Globus pallidus (tissue), 1 donor: ENCODE results near the gene SLC6A6.
"Not testable (repeated sequence)": the region's sequence is repeated elsewhere in the genome, so short reads cannot be mapped to it uniquely, and the experiment has no call there.

Experiments used
- DNase-seq: peaks from one replicate; pipeline ENCODE4 v3.0.0-alpha.2; 2015; ENCODE audit warnings: low spot score

Gene SLC6A6

DNA sequence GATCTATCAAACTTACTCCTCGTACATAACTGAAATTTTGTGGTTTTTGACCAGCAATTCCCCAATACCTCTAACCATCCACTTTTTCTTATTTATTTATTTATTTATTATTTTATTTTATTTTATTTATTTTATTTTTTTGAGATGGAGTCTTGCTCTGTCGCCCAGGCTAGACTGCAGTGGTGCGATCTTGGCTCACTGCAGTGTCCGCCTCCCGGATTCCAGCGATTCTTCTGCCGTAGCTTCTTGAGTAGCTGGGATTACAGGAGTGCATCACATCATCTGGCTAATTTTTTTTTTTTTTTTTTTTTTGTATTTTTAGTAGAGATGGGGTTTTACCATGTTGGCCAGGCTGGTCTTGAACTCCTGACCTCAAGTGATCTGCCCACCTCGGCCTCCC, 35.3 kb downstream of the SLC6A6 start:
- not testable (repeated sequence) for DNase-seq

GRCh38 chr3:14438262-14438661, 35.9 kb downstream of the SLC6A6 start:
- no peak for DNase-seq

- DNase-seq: no peak
These were observed 36.5 kb downstream of the SLC6A6 start for GRCh38 chr3:14438929-14439328.

DNA sequence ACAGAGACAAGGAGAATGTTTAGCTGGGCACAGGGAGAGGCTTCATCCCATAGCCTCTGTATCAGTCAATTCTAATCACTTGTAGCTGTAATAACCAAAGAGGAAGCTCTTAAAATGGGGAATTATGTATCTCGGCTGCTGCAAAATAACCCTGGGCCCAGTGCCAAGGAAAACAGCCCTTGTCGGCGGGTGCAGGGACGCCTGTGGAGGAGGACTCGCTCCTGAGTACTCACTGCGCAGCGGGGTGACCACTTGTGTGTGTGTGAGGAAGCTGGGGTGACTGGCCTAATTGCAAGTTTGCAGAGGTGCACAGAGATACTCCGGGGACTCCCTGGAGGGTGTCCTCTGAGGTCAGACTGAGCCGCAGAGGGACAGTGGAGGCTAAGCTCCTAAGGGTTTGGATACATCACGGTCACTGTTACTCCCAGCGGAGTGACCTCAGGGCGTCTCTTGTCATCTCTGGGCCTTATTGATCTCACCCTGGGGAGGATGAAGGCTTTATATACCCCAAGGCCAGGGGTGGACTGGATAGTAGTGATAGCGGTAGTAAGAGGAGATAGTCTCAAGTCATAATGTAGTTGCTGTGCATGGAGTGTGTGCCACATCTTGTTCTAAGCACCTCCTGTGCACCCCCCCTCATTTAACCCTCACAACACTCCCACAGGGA, 37.2 kb downstream of the SLC6A6 start:
- no peak for DNase-seq

GRCh38 chr3:14440168-14440518, 37.7 kb downstream of the SLC6A6 start:
- no peak for DNase-seq

DNA sequence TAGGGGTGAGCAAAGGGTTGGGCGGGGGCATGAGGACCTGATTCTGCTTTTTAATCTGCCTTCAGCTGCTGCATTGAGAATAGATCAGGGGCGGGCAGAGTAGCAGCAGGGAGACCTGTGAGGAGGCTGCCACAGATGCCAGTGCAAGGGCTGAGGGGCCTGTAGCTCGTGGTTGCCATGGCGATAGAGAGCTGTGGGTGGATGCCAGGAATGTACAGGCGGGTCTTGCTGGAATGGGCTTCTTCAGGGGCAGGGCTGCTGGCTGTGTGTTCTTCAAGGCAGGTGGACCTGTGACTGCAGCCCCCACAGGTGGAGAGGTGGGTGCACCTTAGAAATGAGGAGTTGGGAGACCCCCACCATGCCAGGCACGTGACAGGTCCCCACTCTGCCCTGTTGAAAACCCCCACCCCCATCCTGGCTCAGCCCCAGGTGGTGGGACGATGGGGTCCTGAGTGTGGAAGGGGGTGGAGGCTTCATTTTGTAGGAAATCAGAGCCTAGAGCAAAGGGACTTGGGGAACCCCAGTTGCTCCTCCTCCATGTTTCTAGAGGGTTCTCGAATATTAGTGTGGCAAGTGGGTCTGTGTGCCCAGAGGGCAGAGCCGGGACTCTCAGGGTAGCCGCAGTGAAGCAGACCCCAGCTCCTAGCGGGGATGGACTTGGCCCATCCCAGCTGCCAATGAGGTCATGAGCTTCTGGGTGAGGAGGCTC, 38.3 kb downstream of the SLC6A6 start:
- no peak for DNase-seq

- DNase-seq: no peak
These were observed 39.0 kb downstream of the SLC6A6 start for GRCh38 chr3:14441240-14441919.

GRCh38 chr3:14441920-14442300, 39.5 kb downstream of the SLC6A6 start:
- DNase-seq: no peak

GRCh38 chr3:14444380-14444779, 42.0 kb downstream of the SLC6A6 start:
- no peak for DNase-seq

DNA sequence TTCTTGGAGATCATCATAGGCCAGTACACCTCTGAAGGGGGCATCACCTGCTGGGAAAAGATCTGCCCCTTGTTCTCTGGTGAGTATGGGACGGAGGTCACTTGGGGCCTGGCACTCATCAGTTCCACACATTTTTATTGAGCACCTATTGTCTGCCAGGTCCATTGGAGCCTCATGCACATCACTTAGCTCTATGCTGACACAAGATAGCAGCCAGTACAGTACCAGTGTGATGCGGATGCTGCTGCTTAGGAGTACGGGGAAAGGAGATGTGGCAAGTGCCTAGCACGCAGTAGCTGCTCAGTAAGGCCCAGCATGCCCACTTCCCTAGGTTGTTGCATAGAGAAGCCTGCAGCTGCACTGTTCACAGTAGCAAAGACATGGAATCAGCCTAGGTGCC, 43.4 kb downstream of the SLC6A6 start:
- no peak for DNase-seq

DNA sequence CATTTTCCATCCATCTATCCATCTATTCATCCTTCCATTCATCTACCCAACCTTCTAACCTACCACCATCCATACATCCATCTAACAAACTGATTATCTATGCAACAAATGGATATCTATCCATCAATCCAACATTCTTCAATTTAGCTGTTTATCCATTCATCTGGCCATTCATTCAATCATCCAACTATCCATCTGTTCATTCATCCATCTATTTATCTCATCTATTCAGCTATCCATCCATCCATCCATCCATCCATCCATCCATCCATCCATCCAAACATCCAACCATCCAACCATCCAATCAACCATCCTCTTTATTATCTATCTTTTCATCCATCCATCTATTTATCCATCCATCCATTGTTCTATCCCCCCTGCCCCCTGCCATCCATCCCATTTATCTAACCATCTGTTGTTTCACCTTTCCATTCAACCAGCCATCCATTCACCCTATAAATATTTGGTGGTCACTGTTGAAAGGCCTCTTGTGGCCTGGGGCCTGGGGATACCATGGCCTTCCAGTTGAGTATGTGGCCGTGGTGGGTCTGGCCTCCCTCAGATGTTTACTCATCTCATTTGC, 44.7 kb downstream of the SLC6A6 start:
- DNase-seq: no peak

DNA sequence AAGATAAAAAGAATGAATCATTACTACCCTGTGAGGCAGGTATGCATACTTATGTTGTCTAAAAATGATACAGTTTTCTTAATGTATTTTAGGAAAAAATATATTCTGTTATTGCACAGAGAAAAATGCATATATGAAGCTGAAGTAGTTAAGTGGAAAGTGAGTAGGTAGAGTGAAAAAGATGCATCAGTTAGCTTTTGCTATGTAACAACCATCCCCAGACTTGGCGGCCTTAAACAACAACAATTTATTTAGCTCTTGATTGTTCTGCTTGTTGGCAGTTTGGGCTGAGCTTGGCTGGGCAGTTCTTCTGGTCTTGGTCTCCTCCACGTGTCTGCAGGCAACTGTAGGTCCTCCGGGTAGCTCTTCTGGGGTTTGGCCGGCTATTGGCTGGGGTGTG, 45.7 kb downstream of the SLC6A6 start:
- no peak for DNase-seq

- no peak for DNase-seq
These were observed 46.6 kb downstream of the SLC6A6 start for GRCh38 chr3:14448756-14449727.

DNA sequence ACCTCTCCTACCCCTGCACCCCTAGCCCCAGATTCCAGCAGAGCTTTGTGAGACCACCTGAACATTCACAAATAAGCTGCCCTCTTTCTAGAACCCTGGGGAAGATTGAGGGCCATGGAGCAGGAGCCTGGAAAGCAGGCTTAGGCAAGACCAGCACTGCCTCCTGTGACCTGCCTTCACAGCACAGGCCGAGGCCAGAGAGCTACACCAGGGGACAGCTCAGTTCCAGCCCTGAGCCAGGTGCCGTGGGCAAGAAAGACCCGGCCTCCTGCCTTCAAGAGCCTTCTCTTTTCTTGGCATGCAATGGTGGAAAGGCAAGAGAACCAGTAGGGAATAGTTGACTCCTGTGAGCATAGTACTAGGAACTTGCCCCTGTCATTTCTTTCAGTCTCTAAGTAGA, 48.1 kb downstream of the SLC6A6 start:
- DNase-seq: no peak

- no peak for DNase-seq
These were observed 48.7 kb downstream of the SLC6A6 start for GRCh38 chr3:14450922-14451606.

DNA sequence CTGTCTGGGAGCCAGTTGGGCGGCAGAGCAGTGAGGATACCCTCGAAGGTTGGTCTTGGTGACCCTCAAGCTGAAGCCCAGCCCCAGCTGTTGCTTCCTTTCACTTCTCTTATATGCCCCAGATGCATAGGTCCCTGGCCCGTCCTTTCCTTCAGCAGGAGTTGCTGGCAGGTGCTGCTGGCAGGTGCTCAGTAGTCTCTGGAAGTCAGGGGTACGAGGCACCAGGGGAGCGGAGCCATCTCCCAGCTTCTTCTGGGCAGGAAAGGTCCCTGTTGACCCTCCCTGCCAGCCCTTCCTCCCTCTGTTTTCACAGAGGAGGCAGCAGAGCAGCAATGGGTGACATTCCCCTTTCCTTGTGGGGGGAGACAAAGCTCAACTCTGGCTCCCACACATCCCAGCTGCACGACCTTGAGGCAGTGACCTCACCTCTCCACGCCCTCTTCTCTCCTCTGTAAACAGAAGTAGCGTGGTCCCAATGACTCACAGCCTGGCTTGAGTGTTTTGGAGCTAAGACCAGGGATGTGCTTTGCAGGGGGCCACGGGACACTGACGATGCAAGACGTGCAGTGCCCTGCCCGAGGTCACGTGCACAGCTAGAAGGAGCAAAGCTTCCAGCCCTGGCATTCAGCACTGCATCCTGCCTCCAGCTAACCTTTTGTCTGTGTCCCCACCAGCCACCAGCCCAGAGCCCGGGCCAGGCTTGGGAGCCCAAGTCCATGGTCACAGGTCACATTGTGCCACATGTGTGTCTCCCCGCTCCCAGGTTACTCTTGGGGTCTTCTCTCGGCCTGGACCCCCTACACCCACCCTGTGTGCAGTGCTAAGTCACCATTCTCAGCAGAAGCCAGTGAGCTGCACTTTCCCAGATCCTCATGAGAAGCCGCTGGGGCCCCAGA, 49.7 kb downstream of the SLC6A6 start:
- DNase-seq: peak; percentile 68

- DNase-seq: peak; percentile 90
These were observed 50.6 kb downstream of the SLC6A6 start for GRCh38 chr3:14452740-14453710.

GRCh38 chr3:14453876-14454638, 51.7 kb downstream of the SLC6A6 start:
- DNase-seq: no peak
